ENCODE results near the gene SOX1.

SOX1 gene

DNA sequence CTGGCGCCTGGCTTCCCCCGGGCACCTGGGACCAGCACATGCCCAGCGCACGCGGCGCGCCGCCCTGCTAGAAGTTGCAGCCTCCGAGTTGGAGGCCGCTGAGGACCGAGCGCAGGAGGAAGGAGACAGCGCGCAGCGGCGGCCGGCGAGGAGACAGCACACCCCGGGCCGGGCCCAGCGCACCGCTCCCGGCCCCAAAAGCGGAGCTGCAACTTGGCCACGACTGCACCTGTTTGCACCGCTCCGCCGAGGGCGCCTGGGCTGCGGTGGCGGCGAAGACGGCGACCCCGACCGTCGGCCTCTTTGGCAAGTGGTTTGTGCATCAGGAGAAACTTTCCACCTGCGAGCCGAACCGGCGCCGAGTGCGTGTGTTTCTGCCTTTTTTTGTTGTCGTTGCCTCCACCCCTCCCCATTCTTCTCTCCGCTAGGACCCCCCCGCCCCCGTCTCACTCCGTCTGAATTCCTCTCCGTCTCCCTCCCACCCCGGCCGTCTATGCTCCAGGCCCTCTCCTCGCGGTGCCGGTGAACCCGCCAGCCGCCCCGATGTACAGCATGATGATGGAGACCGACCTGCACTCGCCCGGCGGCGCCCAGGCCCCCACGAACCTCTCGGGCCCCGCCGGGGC lies at the start of gene SOX1:
TSS of gene SOX1 (plus strand) at position 34 of the 626 bp plus-strand sequence. CDS start at position 544, 510 bp downstream.
- no peak for DNase-seq (ENCODE audit: low read depth)

GRCh38 chr13:112024577-112024976 lies 42.4 kb upstream of the SOX1 start:
- DNase-seq (ENCODE audit: low read depth): no peak

DNA sequence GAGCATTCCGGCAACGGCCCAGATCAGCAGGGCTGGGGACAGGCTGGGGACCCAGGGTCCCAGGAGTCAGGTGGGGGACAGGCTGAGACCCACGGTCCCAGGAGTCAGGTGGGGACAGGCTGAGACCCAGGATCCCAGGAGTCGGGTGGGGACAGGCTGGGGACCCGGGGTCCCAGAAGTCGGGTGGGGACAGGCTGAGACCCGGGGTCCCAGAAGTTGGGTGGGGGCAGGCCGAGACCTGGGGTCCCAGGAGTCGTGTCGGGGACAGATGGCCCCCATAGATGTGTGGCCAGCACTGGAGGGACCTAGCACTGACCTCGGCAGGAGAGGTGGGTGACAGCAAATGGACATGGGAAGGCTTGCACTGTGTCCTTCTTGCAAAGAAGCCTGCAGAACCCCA lies 39.7 kb upstream of the SOX1 start:
- DNase-seq (ENCODE audit: low read depth): no peak

- no peak for DNase-seq (ENCODE audit: low read depth)
Measured at GRCh38 chr13:112028481-112028880, 38.5 kb upstream of the SOX1 start.

- DNase-seq (ENCODE audit: low read depth): no peak
Measured at GRCh38 chr13:112029143-112029542, 37.8 kb upstream of the SOX1 start.

DNA sequence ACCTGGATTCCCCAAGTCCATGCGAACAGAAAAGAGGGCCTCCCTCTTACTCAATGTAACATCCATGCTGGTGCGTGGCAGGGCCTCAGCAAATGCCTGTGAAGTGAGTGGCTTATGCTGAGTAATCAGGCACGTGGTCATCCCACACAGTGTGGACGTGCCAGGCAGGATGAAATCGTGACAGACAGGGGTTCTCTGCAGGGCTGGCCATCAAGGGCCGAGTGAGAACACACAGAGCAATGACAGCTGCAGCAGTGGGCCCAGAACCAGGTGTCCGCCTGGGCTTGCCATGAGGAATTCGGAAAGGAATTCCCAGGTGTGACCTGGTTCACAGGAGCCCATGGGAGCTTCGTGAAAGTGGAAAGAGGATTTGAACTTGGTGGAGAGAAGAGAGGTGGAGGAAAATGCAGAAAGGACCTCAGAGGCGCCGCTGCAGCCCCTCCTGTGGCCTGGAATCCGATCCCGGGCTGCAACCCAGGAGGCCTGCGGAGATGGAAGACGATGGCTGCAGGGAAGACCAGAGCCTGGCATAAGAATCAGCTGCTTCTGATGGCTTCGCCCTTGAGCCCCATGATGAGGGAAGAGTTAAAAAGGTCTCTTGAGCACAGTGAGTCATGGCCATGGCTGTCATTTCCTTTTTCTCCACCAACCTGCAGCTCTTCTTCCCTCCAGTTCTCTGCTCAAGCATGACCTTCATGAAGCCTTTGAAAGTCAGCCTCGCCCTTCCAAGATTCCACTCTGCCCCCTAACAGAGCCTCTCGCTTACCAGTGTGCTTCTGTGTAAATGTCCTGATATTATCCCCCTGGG lies 34.6 kb upstream of the SOX1 start:
- no peak for DNase-seq (ENCODE audit: low read depth)

DNA sequence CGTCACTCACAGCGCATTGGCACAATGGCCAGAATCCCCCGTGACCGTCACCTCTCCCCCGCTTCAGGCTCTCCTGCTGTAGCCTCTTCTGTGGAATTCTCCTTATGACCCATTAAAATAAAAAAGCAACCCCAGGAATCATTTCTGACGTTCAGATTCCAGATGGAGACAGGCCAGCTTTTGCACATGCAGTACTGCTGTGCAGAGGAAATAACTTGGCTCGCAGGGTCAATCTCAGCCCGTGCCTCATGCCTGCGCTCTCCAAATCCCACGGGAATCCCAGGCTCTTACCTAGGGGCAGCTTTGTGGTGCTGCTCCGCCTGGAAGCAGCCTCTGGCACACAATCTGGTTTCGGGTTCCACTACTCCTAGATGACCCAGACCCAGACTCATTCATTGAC lies 32.7 kb upstream of the SOX1 start:
- no peak for DNase-seq (ENCODE audit: low read depth)

DNA sequence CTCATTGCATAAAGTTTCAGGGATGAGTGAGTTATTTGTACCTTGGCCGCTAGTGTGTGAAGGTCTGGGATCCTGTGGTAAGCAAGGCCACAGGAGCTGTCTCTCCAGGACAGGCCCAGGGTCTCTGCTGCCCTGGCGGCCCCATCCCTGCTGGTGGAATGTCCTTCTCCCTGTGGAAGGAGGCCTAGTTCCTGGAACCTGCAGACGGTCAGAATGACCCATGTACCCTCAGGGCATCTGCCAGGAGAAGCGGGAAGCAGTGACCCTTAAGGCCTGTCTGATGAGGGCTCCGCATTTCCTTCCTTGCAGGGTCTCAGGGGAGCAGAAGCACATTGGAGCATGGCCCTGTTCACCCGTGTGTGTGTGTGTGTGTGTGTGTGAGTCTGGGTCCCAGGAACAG lies 32.1 kb upstream of the SOX1 start:
- no peak for DNase-seq (ENCODE audit: low read depth)

- no peak for DNase-seq (ENCODE audit: low read depth)
Measured at GRCh38 chr13:112042496-112042895, 24.5 kb upstream of the SOX1 start.

GRCh38 chr13:112052213-112052612 lies 14.7 kb upstream of the SOX1 start:
- no peak for DNase-seq (ENCODE audit: low read depth)

DNA sequence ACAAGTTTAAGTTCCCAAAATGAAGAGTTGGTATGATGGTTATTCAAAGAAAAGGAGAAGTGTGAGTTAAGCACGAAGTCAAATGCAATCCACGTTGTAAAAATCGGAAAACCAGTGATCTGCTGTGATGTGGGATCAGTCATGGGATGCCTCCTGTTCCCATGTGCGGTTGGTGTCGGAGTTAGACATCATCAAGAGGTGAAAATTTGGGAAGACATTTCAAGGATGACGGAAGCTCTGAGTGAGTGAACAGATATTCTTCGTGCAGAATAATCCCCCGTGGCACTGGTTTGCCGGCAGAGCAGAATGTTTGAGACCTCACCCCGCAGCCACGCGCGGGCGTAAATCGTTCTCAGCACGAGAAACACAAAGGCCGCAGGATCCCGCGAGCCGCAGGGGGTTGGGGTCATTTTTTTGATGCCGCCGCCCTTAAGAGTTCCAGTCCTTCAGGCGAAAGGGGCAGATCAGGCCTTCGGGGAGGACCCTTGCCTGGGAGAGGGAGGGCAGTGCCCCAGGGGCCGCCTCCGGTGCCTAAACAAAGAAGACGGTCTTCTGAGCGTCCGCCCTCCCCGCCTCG lies 13.7 kb upstream of the SOX1 start:
- no peak for DNase-seq (ENCODE audit: low read depth)

GRCh38 chr13:112053744-112054615 lies 13.0 kb upstream of the SOX1 start:
- no peak for DNase-seq (ENCODE audit: low read depth)

DNA sequence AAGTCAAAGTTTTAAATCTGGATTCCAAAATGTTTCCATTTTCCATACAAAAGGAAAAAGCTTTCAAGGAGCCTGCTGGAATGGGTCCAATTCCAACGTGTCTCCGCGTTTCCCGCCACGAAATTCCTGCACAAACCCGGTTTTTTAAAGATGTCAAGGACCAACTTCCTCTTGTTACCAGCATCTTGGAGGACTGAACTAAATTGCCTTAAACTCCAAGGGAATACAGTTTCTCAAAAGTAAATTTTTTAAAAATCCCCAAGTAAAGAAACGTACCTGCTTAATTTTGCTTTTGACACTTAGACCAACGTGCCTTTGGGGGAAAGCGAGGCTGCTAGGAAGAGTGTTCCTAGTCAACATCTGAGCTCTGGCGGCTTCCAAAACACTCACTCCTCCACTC lies 12.3 kb upstream of the SOX1 start:
- DNase-seq (ENCODE audit: low read depth): no peak

DNA sequence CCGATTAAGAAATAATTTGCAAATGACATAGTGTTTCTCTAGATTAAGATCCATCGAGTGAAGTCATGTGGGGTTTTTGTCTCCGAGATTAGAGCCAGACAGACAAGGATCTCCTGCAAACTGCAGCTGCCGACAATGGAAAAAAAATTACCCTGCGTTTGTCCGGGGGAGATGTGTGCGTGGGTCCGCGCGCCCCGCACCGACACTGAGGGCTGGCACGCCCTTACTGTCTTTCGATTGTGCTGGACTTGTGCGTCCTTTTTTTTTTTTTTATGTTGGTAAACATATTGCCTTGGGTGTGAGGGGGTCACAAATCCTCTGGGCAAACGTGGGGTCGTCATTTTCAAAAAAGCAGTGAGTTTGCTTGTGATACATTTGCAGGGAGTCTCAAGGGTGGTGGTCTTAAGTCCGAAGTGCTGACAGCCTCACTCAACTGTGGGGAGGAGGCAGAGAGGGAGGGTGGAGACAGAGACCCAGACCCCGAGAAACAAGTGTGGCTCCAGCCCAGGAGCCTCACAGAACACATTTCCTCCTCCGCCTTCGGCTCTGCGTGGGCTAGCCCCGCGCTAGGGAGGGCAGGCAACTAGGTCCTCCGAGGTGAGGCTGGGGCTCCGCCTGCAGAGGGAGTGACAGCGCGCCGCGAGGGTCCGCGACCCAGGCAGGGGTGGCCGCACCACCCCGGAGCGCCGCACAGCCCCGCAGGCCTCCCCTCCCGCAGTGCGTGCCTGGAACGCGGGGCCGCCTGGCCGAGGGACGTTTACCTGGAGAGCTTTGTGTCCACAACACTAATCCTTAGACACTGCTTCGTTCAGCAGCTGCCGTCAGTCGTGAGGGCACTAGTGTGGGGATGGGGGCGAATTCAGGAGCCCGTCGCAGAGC lies 11.7 kb upstream of the SOX1 start:
- DNase-seq (ENCODE audit: low read depth): no peak

DNA sequence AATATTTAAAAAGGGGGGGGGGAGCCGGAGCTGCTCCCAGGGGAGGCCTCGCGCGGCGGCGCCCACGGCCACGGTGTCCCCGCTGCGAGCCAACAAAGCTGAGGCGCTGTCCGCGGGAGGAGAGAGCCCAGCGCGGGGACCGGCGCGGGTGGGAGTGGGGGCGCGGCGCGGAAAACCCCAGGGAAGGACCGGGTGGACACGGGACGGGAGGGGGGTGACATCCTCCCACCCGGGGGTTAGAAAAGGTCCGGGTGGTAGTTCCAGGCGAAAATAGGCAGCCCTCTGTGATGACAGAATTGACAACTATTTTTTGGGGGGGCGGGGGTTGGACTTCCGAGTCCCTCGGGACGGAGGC lies 11.1 kb upstream of the SOX1 start:
- no peak for DNase-seq (ENCODE audit: low read depth)

DNA sequence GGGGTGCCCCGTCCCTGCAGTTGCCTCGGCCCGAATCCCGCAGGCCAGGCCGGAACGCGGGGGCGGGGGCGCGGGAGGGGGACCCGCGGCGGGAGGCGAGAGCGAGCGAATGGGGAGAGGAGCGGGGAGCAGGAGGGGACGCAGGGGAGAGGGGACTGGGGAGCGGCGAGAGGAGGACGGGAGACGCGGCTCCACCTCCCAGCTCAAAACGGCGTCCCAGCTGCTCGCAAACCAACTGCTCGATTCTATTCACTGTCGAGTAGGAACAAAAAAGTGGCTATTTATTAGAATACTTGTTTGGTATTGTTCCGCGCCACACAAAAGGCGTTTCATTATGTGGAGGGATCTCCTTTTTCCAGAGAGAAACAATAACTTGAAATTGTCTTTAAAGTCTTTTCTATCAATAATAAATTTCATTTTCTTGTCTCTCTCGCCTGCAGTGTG lies 10.6 kb upstream of the SOX1 start:
- DNase-seq (ENCODE audit: low read depth): no peak

DNA sequence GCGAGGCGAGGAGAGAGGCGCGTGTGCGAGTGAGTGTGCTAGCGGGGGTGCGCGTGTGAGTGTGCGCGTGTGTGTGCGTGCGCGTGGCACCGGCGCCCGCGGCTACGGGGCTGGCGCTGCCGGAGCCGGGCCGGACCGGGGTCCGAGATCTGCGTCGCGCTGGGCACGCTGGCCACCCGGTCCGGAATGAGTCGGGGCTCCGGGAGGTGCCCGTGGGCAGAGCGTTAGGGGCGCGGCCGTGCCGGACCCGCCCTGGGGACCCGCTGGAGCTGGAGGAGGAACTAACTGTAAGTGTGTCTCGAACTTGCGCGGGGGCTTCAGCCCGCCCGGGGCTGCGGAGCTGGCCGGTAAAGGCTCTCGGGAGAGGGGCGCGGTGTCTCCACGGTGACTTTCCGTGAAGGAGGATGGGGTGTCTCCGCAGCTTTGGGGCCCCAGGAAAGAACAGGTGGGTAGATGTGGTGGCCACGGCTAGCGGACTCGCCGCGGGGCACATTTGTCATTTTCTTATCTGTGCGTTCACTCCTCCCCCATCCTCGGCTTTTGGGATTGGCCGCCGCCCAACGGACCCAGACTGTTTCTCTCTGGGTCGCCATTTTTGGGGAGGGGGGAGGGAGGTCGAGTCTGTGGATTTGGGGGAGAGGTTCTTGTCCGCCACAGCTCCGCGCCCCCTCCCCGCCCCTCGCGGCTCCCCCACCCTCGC lies 10.1 kb upstream of the SOX1 start:
- no peak for DNase-seq (ENCODE audit: low read depth)

DNA sequence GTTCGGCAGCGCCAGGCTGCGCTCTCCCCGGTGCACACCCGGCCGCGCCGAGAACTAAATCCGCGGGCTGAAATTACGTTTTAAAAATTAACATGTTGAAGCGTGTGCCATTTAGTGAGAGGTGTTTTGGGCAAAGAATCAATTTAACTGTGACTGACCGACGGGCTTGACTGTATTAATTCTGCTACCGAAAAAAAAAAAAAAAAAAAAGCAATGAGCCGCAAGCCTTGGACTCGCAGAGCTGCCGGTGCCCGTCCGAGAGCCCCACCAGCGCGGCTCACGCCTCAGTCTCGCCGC lies 9.6 kb upstream of the SOX1 start:
- no peak for DNase-seq (ENCODE audit: low read depth)

DNA sequence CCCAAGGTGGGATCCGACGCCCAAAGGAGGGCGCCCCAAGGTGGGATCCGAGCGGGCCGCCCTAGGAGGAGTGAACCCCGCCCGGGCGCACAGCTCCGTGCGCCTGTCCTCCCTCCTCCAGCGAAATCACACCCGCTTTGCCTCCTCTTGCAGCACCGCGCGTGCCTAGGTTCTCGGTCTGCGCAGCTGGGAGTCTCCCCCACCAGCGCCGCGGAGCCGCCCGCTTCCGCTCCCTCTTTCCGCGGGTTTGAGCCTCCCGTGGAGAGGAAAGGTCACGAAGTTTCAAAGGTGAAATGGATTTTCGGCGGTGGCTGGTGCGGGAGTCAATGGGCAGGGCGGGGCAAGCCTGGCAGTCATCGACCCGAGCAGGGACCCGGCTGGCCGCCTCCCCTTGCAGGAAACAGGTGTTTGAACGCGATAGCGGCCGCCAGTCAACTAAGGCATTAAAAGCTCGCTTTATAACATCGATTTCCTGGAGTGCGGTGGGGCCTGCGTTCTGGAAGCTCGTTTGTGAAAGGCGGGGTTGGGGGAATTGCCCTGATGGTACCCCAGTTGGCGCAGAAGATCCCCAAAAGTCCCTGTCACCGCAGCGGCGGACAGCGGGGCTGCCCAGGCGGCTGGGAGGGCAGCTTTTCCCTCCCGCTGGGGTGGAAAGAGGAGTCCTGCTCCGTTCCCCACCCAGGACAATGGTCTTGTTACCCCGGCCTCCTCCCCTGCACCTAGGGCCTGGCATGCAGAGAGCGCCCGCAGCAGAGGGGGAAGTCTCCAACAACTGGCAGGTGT lies 9.0 kb upstream of the SOX1 start:
- no peak for DNase-seq (ENCODE audit: low read depth)

- DNase-seq (ENCODE audit: low read depth): no peak
Measured at GRCh38 chr13:112058519-112058873, 8.5 kb upstream of the SOX1 start.

All from EH (cell line).